ENCODE measurements around the gene DTX3L. TPM values are rescaled to one million over a fixed set of nuclear protein-coding genes. Genes with fewer than 3 reads are reported as not detected.
"Not testable (repeated sequence)": the region's sequence is repeated elsewhere in the genome, so short reads cannot be mapped to it uniquely, and the experiment has no call there.

The DTX3L gene
- total and polyA plus RNA-seq, 9 donors: 9.8 to 34.0 (median 23.3) TPM

GRCh38 chr3:122560680-122561079 lies 3.5 kb upstream of the DTX3L start:
- WGBS, 3 donors: 85 to 96% (median 86%) methylated on average over 1 of the region's 1 CpG
- Histone ChIP-seq H3K4me1 (ENCODE audit: insufficient read depth) (peaks cover 5% of the 10 kb centered on the region), H3K36me3 (no peaks in the 10 kb centered on the region), H3K4me3 (no peak overlapping the region), H3K9me3 (no peaks in the 10 kb centered on the region), H3K27ac (no peak overlapping the region), H3K27me3 (no peaks in the 10 kb centered on the region)
- intact Hi-C loops (cut with DNase I): loop anchor here in 3 of 4 donors (5.0 to 10.0 kb wide), 3 partner anchors 117 to 124 kb away; partner anchors contain the start of gene PARP14 (in 2 of the 3)
- peak in 1 of 5 donors; percentile 36 for DNase-seq
- TF ChIP-seq CTCF (IDR thresholded peaks at IDR 0.05) (peak in 2 of 3 donors; percentile 25 to 30), EP300 (IDR thresholded peaks at IDR 0.05) (no peak)

- intact Hi-C loops (cut with DNase I): loop anchor here in 3 of 4 donors (5.0 to 10.0 kb wide), 3 partner anchors 114 to 122 kb away; partner anchors contain the start of gene PARP14 (in 2 of the 3)
- Histone ChIP-seq H3K9me3 (no peaks in the 10 kb centered on the region), H3K27me3 (no peaks in the 10 kb centered on the region), H3K4me3 (peak overlapping the region; percentile 76), H3K4me1 (ENCODE audit: insufficient read depth) (peaks cover 5% of the 10 kb centered on the region), H3K36me3 (no peaks in the 10 kb centered on the region), H3K27ac (peak overlapping the region; percentile 86 to 93)
- 37 to 47% (median 41%) methylated on average over 5 of the region's 5 CpGs for WGBS, 3 donors
- DNase-seq: no peak
- TF ChIP-seq POLR2A (IDR thresholded peaks at IDR 0.05): no peak
- no peak for TF ChIP-seq EP300 (IDR thresholded peaks at IDR 0.05)
- no peak for TF ChIP-seq CTCF (IDR thresholded peaks at IDR 0.05)
Measured at GRCh38 chr3:122562923-122563716, 1.0 kb upstream of the DTX3L start.

- Histone ChIP-seq H3K27me3 (no peaks in the 10 kb centered on the region), H3K4me1 (ENCODE audit: insufficient read depth) (peaks cover 5% of the 10 kb centered on the region), H3K9me3 (no peaks in the 10 kb centered on the region), H3K27ac (peak overlapping the region; percentile 86 to 93), H3K36me3 (no peaks in the 10 kb centered on the region), H3K4me3 (peak overlapping the region; percentile 76)
- intact Hi-C loops (cut with DNase I): loop anchor here in 3 of 4 donors (5.0 to 10.0 kb wide), 3 partner anchors 114 to 121 kb away; partner anchors contain the start of gene PARP14 (in 2 of the 3)
- DNase-seq: peak in 2 of 5 donors; percentile 22 to 31
- TF ChIP-seq EP300 (IDR thresholded peaks at IDR 0.05): no peak
- TF ChIP-seq CTCF (IDR thresholded peaks at IDR 0.05): no peak
- no peak for TF ChIP-seq POLR2A (IDR thresholded peaks at IDR 0.05)
- WGBS, 3 donors: 14 to 16% (median 14%) methylated on average over 5 of the region's 5 CpGs
Measured at GRCh38 chr3:122563717-122564025, 467 bp upstream of the DTX3L start.

- intact Hi-C loops (cut with DNase I): loop anchor here in 2 of 4 donors (5.0 to 10.0 kb wide), 2 partner anchors 114 to 117 kb away; partner anchors contain the start of gene PARP14 (in 2 of the 2)
- H3K27me3 ChIP-seq; H3K4me3 ChIP-seq; H3K4me1 ChIP-seq (ENCODE audit: insufficient read depth); H3K36me3 ChIP-seq; H3K27ac ChIP-seq; H3K9me3 ChIP-seq; DNase-seq: not testable (repeated sequence)
- WGBS, 3 donors: 95 to 99% (median 97%) methylated on average over 7 of the region's 7 CpGs
Measured at GRCh38 chr3:122568131-122568530, 4.0 kb downstream of the DTX3L start.

- WGBS, 3 donors: 66 to 68% (median 68%) methylated on average over 3 of the region's 3 CpGs
- H3K9me3 ChIP-seq: no peaks in the 10 kb centered on the region
- DNase-seq: no peak
- H3K27ac ChIP-seq: no peak overlapping the region
- no peaks in the 10 kb centered on the region for H3K27me3 ChIP-seq
- no peak for TF ChIP-seq EP300 (IDR thresholded peaks at IDR 0.05)
- no peak for TF ChIP-seq POLR2A (IDR thresholded peaks at IDR 0.05)
- TF ChIP-seq CTCF (IDR thresholded peaks at IDR 0.05): no peak
- intact Hi-C loops (cut with DNase I): loop anchor here in 2 of 4 donors (5.0 to 10.0 kb wide), 2 partner anchors 114 to 116 kb away; partner anchors contain the start of gene PARP14 (in 2 of the 2)
- peaks cover 1% of the 10 kb centered on the region for H3K4me1 ChIP-seq (ENCODE audit: insufficient read depth)
- H3K4me3 ChIP-seq: no peak overlapping the region
- no peaks in the 10 kb centered on the region for H3K36me3 ChIP-seq
Measured at GRCh38 chr3:122568755-122569154, 4.6 kb downstream of the DTX3L start.
